Effector CD4-positive, alpha-beta T cell (primary cell): ENCODE measurements around the gene SPRED1.

ENCODE experiments used
- DNase-seq: peaks from one replicate; pipeline ENCODE4 v3.0.0-alpha.2; 2020

Gene SPRED1

DNA sequence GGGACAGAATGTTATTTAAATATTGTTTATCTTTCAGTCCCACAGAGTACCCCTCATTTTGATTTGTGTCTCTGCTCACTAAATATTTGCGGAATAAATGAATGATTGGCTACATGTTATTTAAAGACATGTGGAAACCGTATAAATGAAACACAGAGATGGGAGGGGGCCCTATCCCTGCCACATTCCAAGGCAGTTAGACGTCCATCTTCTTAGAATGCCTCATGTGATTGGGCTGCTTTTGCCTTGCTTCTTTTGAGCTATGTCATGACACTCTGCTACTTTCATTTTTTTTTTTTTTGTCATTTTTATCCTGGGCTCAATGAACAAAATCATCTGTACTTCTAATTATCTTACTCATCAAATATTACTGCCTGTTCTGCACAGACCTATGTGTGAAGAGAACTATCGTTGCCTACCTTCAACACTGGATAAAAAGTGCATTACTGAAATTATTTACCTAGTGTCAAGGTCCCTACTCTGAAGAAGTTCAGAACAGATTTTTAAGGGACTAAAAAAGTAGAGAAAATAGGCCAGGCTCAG, 117.4 kb downstream of the SPRED1 start:
- DNase-seq, result no peak

DNA sequence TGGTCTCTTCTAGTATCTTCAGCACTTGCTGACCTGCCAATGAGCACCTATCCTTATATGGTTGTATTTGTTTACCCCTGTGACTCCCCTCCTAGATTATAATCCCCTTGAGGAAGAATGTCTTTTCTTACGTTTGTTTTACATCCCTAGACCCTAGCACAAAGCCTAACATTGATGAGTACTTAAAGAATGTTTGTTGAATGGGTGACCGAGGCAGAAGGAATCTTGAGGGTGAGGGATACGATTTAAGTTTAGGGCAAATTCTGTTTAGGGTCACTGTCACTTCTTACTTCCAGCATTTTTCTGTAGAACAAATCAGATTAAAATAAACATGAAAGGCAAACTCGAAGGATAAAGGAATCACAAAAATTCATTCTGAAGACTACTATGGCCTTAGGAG, 120.4 kb downstream of the SPRED1 start:
- no peak for DNase-seq

DNA sequence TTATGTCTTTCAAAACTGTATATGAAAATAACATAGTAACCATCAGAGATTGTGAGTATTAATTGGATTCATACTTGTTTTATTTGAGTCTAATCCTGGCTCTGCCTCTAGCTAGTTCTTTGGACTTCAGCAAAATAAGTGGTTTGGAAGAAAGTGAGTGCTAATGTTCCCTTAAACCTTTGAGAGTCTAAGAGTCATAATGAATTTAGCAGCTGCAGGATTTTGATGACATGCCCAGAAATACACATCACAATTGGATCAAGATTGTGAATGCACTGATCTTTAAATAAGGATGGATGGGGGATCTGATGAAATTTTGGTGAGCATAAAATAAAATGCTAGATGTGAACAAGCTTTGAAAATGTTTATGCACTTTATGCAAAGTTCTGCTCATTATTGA, 121.4 kb downstream of the SPRED1 start:
- DNase-seq, result no peak

DNA sequence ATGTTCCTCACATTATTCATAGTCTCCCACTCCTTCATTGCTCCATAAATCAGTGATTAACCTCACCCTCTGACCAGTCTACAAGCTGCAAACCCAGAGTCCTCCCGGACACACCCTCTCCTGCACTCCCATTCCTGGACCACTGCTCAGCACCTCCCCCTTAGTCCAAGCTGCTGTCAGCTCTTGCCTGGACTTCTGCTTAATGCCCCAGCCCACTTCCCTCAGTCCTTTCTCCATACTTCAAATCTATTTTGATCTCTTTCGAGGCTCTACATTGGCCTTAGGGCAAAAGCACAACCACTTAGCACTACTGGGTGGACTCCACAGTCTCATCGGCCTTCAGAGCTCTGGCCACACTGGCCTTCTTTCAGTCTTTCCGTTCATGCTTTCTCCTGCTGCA, 121.9 kb downstream of the SPRED1 start:
- no peak for DNase-seq

DNA sequence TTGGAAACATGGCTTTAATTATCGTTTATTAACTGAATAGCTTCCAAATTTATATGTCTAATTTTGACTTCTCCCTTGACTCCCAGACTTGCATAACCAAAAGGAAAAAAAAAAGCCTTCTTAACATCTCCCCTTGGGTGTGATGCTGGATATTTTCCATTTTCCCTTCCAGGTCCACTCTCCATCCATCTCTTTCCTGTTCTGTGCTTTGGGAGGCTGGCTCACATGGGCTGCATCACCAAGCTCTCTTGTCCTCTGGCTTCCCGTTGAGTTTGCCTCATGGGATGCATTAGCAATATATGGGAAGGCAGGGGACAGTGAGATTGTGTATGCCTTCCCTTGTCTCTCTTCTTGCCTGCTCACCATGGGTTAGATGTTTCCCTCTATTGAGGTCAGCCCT, 123.4 kb downstream of the SPRED1 start:
- DNase-seq, result no peak

DNA sequence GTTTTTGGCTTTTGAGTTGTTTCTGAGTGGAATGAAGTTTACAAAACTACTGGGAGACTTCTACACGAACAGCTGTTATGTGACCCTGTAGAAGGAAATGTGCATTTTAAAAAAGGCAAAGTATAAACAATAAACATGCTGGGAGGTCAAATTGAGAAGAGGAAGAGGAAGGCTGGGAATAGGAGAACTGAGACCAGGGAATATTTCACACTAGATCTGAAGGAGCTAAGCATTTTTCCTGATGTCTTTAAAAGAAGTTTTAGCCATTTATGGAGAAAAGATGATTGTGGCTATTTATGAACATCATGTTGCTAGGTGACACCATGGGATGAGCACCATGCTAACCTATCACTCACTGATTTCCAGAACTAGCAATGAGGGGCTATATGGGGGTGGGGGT, 125.0 kb downstream of the SPRED1 start:
- no peak for DNase-seq

DNA sequence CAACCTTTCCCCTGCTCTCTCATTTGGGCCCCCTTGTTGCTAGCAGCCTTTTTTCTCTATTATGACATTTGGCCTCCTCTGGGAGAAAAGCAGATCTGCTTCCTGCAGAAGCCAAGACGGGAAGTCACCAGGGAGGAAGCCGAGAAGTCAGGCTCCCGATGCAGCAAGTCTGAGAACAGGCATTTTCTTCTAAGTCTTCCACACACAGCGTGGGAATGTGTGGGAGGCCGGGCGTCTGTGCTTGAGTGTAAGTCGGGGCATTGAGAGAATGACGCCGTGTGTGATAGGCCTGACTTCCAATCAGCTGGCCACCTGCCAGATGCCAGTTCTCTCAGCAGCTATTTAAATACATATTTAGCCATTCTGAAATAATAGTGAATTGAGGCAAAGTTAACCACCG, 125.5 kb downstream of the SPRED1 start:
- DNase-seq, result no peak

DNA sequence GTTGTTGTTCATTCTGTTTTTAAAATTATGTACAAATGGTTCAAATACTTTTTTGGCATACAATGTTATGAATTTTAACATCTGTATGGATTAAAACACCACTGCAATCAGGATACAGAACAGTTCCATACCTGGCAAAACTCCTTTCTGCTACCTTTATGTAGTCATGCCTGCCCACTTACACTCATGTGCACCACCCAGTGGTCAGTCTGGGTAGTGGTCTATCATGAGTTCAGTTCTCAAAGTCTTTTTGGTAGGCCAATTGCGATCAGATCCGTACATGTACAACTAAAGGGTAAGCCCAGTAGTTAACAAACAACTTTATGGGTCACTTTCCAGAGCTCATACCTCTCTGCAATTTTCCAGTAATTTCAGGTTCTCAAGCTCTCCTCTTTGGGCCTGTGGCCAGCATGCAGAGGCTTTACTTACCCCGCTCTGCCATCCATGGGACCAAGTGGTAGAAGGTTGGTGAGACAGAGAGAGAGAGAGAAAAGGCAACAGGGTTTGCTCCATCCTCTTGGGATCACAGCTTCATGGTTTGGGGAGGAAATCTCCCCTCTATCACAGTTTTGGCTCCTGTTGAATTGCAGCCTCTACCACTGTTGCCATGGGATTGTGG, 137.4 kb downstream of the SPRED1 start:
- peak; percentile 43 for DNase-seq

DNA sequence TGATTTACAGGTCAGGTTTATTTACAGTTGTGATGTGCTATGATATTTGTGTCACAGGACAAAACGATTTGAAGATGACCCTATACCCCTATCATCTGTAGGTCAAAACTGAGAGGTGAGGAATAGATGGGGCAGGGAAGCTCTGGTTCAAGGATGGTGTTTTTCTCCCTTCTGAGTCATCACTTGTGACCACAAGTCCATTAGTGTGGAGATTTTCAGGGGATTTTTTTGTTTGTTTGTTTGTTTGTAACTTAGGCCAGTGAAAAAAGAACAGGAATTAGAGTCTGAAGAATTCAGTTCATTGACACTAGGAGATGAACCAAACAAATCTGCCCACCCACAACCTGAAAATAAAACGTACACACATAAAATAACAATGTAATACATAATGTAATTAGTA, 138.6 kb downstream of the SPRED1 start:
- no peak for DNase-seq

DNA sequence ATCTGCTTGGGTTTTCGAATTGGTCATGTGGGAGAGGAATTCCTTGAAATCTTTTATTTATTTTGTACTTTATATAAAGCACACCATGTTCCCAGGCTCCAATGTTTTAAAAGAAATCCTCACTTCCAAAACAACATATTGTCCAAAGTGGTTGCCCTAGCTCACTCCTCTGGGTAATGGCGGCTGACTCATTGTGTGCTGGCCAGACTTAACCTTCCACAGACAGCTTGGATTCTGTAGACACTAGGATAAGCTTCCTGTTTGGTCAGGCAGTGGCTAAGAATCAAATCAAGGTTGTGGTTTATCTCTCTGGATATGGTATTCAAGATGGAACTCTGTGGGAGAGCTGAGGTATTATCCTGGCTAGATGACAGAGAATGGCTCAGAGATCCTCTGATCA, 145.5 kb downstream of the SPRED1 start:
- no peak for DNase-seq

DNA sequence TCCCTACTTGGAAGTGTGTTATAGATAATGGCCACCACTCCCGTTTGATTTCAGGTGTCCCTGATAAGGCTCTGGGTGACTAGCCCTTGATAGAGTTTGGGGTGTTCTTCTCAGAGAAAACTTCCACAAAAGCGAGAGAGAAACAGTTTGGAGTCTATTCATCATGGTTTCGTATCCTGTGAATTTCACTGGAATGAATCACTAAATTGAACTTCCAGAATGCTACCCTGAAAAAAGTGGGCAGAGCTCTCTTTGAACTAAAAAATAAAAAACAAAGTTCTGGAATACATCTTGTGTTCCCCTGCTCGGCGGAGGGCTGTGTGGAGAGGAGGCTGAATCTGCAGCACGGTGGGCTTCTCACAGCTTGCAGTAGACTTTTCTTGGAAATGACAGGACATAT, 148.5 kb downstream of the SPRED1 start:
- no peak for DNase-seq

DNA sequence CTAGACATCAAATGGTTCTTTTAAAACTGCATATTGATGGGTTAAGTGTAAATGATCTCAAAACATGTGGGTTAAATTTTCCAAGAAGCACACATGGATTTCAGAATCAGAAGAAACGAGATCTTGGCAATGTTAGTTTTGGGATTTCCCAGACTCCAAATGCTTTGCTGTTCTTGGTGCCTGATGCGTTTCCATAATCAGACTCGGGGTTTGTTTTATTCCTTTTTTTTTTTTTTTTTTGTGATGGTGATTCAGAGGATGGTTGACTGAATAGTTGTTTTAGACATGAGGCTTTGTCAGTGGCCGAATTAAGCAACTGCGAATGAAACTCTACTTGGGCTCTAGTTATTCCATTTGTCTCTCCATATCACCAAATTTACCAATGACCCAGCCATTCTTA, 149.1 kb downstream of the SPRED1 start:
- DNase-seq, result no peak

DNA sequence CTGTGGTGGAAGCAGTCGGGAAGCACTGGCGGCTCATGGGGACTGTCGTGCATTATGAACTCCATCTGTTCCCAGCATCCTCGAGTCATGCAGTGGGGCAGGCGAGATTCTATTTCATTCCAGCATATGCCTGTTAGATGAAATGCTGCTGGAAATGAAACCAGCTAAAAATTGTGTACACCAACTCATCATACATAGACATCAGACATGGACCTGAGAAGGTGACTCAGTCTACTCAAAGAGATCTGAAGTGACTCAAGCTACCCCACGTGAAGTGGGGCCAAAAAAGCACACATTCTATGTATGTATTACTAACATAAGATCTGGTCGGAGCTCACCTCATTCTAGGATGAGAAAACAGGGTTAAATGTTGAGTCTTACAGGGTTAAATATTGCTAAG, 153.8 kb downstream of the SPRED1 start:
- DNase-seq, result no peak
